Measurements from ENCODE around the gene ERGIC2.
"Not testable (repeated sequence)": the region's sequence is repeated elsewhere in the genome, so short reads cannot be mapped to it uniquely, and the experiment has no call there.

Gene ERGIC2

GRCh38 chr12:29310899-29311298, 70.1 kb downstream of the ERGIC2 start:
- DNase-seq: no peak
- intact Hi-C loops (cut with DNase I): no loop called here

- intact Hi-C loops (cut with DNase I): no loop called here
These were observed 71.6 kb downstream of the ERGIC2 start for GRCh38 chr12:29309320-29309902.

GRCh38 chr12:29306682-29307081, 74.3 kb downstream of the ERGIC2 start:
- intact Hi-C loops (cut with DNase I): no loop called here
- DNase-seq: no peak

More at GRCh38 chr12:29309320-29309902, 71.6 kb downstream of the ERGIC2 start:
- DNase-seq: no peak

- intact Hi-C loops (cut with DNase I): no loop called here
- no peak for DNase-seq
These were observed 74.7 kb downstream of the ERGIC2 start for GRCh38 chr12:29306266-29306665.

- no peak for DNase-seq
- intact Hi-C loops (cut with DNase I): no loop called here
These were observed 76.6 kb downstream of the ERGIC2 start for GRCh38 chr12:29304388-29304787.

GRCh38 chr12:29301114-29301513, 79.9 kb downstream of the ERGIC2 start:
- intact Hi-C loops (cut with DNase I): no loop called here
- no peak for DNase-seq

GRCh38 chr12:29299633-29300032, 81.3 kb downstream of the ERGIC2 start:
- no peak for DNase-seq
- intact Hi-C loops (cut with DNase I): no loop called here

- no peak for DNase-seq
- intact Hi-C loops (cut with DNase I): loop anchor here (2.0 kb wide), 1 partner anchor 30 kb away; no protein-coding TSS in a partner anchor
These were observed 89.7 kb downstream of the ERGIC2 start for GRCh38 chr12:29291226-29291625.

GRCh38 chr12:29290475-29290874, 90.5 kb downstream of the ERGIC2 start:
- DNase-seq: not testable (repeated sequence)
- intact Hi-C loops (cut with DNase I): loop anchor here (2.0 kb wide), 1 partner anchor 30 kb away; no protein-coding TSS in a partner anchor

- no peak for DNase-seq
- intact Hi-C loops (cut with DNase I): no loop called here
These were observed 92.9 kb downstream of the ERGIC2 start for GRCh38 chr12:29288031-29288430.

- intact Hi-C loops (cut with DNase I): no loop called here
- DNase-seq: no peak
These were observed 93.3 kb downstream of the ERGIC2 start for GRCh38 chr12:29287622-29288021.

Data from head of caudate nucleus (tissue), 42 donors.